ENCODE results near the gene RNU5B-1.

The RNU5B-1 gene

DNA sequence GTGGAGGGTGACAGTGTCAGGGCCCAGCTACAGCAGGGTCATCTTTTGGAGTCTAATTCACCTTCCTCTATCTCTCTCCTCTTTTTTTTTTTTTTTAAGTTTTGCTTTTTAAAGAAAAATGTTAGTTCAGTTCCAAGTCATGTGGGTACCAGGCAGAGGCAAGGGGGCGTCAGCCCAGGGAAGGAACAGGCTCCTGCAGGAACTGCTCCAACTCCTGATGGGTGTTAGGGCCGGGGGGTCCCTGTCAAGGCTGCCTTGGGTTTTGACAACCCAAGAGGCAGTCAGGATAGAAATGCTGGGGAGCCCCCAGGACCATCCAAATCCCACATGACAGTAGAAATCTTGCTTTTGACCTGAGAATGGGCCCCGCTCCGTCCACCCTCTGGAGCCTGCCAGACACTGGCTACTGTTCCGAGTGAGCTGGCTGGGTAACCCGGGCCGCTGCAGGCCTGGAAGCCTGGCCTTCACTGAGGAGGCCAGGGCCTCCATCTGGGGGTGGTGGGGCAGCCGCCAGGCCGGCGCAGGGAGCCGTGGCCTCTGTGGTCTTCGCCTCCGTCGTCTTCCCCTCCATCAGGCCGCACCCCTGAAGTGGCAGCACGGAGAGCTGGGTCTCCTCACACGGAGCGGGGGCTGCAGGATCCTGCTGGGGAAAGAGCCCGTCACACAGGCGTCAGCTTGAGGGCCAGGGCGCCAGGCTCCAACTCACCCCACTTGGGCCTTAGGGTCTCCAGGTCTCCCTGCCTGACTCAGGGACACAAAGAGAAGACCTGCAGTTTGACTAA lies 24.2 kb downstream of the RNU5B-1 start:
- DNase-seq = no peak
- TF ChIP-seq GATA1 (IDR thresholded peaks at IDR 0.05; ENCODE audit: low read depth, low read length) (no peak), POLR2A (IDR thresholded peaks at IDR 0.05; ENCODE audit: low read length) (no peak)

DNA sequence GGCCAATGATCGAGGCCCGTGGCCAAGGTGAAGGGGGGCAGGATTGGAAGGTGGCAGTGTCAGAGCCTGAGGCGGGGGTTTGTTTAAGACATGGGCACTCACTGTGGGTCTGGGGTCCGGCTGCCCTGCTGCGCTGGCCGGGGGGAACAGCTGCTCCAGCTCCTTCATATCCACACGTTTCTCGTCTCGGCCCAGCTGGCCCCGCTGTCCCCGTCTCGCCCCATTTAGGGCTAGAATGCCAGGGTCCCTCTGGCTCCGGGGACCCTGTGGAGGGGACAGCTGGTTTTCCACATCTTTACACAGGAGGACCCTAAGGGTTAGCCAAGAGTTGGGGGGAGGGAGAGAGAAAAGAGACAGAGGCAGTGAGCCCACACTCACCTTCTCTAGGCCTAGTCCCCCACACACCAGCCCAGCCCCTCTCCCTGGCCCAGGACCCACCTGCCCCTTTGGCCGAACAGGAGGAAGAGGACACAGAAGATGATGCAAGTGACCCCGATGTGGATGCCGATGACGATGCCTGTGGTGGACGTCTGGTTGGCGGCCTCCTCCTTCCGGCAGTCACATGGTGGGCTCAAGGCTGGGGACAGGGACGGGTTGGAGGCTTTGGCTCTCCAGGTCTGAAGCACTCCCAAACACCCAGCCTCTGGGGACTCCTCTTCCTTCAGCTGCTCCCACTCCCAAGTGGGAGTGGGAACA lies 25.0 kb downstream of the RNU5B-1 start:
- TF ChIP-seq GATA1 (IDR thresholded peaks at IDR 0.05; ENCODE audit: low read depth, low read length) (no peak), POLR2A (IDR thresholded peaks at IDR 0.05; ENCODE audit: low read length) (no peak)
- DNase-seq = no peak

DNA sequence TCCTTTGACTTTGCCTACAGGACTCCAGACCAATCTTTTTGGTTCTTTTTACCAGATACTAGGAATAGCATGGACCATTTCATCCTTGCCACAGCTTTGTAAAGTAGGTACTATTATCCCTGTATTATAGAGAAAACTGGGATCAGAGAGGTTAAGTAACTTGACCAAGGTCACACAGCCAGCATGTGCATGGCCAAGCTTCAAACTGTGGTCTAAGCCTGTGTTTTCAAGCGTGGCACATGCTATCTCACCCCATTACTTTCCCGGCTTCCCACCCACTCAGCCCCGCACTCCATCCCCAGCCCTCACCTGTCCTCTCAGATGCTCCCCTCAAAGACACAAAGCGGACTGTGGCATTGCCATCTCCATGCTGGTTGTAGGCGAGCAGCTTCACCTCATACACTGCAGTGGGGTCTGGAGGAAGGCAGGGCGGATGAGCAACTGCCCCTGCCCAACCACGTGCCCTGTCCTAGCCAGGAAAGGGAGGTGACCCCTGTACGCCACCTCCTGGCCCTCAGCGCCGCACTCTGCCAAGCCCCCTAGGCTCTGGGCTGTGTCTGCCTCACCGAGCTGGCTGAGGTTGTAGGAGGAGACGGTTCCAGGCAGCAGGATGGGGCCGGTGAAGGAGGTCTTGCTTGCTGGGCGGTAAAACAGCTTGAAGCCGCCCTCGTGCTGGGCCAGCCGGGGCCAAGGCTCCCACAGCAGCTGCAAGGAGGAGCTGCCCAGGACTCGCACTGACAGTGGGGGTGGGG lies 25.7 kb downstream of the RNU5B-1 start:
- no peak for TF ChIP-seq GATA1 (IDR thresholded peaks at IDR 0.05; ENCODE audit: low read depth, low read length)
- TF ChIP-seq POLR2A (IDR thresholded peaks at IDR 0.05; ENCODE audit: low read length) = no peak
- no peak for DNase-seq

DNA sequence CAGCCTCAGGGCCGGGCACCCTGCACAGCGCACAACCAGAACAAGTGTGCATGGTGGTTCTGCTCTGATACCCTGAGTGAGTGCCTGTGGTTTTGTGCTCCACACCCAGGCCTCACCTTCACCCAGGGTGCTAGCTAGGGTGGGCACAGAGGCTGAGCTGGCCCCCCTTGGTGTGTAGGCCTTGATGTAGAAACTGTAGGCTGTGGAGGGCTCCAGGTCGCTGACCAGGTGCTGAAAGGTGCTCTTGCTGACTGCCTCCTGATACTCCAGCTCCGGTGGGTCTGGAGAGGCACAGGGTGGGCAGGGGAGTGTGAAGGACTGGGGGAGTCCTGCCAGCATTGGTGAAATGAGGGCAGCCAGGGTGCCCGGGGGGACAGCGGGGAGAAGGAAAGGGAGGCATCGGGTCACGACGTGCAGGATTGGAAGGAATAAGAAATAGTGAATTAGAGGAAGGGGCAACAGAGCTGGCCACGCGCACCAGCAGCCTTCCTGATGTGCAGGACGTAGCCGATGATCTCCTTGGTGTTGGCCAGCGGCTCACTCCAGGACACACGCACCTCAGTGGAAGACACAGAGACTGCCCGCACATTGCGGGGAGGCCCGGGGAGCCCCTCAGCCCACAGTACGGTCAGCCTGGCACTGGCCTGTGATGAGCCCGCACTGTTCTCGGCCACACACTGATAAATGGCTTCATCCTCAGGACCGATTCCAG lies 26.6 kb downstream of the RNU5B-1 start:
- no peak for TF ChIP-seq GATA1 (IDR thresholded peaks at IDR 0.05; ENCODE audit: low read depth, low read length)
- no peak for DNase-seq

DNA sequence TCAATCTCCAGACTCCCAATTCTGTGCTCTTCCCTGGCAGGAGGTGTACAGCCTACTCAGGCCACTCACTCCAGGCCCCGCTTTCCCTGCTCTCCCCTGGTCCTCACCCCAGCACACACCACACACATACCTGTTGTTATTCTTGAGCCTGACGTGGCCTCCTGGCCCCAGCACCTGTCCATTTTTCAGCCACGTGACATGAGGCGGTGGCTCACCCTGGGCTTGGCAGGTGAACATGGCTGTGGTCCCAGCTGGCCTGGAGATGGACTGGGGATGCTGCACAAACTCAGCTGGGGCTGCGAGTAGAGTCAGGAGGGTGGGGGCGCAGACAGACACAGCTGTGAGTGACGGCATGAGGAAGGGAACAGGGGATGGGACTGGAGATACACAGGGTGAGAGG lies 27.3 kb downstream of the RNU5B-1 start:
- no peak for DNase-seq
- TF ChIP-seq GATA1 (IDR thresholded peaks at IDR 0.05; ENCODE audit: low read depth, low read length) (no peak), POLR2A (IDR thresholded peaks at IDR 0.05; ENCODE audit: low read length) (no peak)

DNA sequence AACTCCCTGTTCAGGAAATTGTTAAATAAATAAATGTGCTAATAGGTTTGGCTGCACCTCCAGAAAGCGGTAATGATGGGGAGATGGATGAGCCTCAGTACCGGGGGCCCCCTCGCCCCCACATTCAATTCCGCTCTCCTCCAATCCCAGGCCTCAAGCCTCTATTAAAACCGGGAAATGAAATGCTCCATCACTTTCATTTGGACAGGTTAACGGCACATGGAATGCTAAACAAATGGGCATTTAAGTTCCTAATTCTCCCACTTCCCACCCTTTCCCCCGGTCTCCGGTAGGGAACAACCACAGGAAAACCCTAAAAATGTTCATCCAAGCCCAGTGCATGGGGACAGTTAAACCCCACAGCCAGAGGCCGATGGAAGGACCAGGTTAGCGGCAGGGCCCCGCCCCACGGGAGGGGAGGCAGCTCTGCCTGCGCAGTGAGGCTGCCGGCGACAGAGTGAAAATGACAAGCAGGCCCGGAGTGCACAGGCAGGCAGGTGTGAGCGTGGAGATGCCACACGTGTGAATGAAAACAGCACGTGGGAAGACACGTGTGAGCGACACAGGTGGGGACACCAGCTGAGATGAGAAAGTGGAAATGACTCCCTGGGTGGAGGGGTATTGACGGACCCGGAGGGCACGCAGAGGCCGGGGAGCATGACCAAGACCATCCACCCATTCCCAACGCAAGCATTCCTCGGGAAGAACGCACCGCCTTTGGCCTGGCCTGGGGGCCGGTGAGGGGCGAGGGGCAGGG lies 28.1 kb downstream of the RNU5B-1 start:
- no peak for TF ChIP-seq GATA1 (IDR thresholded peaks at IDR 0.05; ENCODE audit: low read depth, low read length)
- no peak for TF ChIP-seq POLR2A (IDR thresholded peaks at IDR 0.05; ENCODE audit: low read length)
- no peak for DNase-seq

DNA sequence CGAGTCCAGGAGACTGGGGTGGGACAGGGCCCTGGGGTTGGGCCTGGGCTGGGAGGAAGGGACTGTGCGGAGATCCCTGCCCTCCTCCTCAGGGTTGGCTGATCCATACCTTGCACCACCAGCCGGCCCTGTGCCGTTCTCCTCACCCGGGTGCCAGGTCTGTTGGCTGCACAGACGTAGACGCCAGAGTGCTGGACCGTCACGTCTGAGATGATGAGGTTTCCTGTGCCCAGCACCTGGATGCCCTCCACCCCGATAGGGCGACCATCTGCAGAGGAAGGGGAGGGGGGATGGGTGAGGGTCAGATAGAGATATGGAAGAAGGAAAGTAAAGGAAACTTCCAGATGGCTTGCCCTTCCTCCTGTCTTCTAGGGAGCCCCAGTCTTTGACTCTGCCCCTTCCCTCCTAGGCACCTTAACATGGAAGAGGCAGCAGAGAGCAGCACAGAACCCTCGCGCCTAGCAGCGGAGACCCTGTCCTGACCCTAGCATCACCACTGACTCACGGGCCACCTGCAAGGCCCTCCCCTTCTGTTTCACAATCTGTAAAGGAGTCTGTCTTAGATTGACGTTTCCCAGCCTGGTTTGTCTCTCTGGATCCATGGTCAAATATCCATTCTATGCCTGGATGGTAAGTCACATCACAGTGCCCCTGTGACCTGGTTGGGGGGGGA lies 28.8 kb downstream of the RNU5B-1 start:
- TF ChIP-seq POLR2A (IDR thresholded peaks at IDR 0.05; ENCODE audit: low read length) = no peak
- no peak for TF ChIP-seq GATA1 (IDR thresholded peaks at IDR 0.05; ENCODE audit: low read depth, low read length)
- DNase-seq = no peak

DNA sequence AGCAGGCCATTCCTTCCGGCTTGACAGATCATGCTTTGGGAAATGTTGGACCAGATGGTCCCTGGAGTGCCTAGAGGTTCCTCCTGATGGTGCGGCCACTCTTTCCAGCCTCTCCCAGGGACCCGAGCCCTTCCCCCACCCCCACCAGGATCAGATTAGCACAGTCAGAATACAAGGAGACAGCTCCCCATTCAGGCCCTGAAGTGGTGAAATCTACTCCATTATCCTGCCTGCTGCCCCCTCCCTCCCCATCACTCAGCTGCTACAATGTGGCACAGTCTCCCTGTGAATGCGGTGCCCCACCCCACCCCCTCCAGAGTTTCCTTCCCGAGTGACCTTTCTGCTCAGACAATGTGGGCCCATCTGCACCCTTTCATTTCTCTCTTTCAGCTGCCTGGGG lies 29.4 kb downstream of the RNU5B-1 start:
- no peak for DNase-seq
- TF ChIP-seq POLR2A (IDR thresholded peaks at IDR 0.05; ENCODE audit: low read length) (no peak), GATA1 (IDR thresholded peaks at IDR 0.05; ENCODE audit: low read depth, low read length) (no peak)

DNA sequence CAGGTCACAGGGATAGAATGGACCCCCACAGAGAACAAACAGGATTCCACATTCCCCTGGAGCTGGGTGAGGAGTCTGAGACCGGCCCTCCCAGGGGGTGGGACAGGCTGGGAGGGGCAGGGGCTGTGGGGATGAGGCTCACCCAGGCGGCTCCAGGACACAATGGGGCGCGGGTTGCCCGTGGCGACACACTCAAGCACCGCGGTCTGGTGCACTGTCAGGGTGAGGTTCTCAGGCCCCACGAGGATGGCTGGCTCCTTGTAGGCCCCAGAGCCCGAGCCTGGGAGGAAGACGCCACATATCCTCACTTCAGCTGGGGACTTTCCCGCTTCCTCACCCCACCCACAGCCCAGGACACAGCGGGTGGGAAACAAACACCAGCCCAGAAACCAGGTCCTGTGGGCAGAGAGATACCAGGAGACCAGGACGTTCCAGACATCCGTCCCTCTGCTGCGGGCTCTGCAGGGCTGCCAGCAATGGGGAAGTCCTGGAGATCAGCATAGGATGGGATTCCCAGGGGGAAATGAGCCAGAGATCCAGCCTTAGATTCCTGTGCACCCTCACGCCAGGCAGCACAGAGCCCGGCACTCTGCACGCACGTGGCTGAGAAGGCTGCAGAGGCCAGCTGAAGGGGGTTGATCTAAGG lies 30.2 kb downstream of the RNU5B-1 start:
- no peak for DNase-seq
- TF ChIP-seq GATA1 (IDR thresholded peaks at IDR 0.05; ENCODE audit: low read depth, low read length) = no peak
- TF ChIP-seq POLR2A (IDR thresholded peaks at IDR 0.05; ENCODE audit: low read length) = no peak

DNA sequence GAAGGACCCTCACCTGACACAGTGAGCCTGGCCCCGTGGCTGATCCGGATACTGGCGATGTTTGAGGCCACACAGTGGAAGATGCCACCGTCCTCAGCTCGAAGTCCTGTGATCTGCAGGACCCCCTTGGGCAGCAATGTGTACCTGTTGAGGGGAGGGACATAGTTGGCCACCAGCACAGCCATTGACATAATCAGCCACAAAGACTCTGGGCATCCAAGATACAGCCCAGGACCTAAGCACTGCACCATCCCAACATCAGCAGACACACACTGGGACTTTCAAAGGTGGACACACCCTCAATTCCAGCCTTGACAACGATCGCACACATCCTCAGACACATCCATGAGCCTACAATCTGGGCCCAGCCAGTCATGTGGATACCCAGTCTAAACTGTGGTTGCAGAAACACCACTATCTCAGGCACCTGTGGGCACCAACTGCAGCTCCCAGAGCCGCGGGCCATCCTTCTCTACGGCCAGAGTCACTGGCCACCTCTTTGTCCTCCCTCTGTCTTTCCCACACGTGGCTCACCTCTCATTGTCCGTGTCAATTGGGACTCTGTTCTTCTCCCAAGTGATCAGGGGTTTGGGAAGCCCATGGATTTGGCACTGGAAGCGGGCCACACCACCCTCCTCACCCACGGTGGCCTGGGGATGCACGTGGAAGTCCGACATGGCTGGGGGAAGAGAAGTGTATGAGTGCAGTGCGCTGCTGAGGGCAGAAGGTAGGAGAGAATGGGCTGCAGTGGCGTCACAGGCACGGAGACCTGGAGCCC lies 31.0 kb downstream of the RNU5B-1 start:
- TF ChIP-seq GATA1 (IDR thresholded peaks at IDR 0.05; ENCODE audit: low read depth, low read length) (no peak), POLR2A (IDR thresholded peaks at IDR 0.05; ENCODE audit: low read length) (no peak)
- no peak for DNase-seq
